Endothelial cell of coronary artery (primary cell): ENCODE results near the gene GRK7. TPM values are rescaled to one million over a fixed set of nuclear protein-coding genes. Genes with fewer than 3 reads are reported as not detected.

Source experiments
- total RNA-seq: library from RNA; depleted of rRNA; stranded (reverse); fragments of >200 nt; gene quantifications from 2 replicates; pipeline ENCODE4 v1.2.3, GENCODE V29; 2014

GRK7 gene, protein sequence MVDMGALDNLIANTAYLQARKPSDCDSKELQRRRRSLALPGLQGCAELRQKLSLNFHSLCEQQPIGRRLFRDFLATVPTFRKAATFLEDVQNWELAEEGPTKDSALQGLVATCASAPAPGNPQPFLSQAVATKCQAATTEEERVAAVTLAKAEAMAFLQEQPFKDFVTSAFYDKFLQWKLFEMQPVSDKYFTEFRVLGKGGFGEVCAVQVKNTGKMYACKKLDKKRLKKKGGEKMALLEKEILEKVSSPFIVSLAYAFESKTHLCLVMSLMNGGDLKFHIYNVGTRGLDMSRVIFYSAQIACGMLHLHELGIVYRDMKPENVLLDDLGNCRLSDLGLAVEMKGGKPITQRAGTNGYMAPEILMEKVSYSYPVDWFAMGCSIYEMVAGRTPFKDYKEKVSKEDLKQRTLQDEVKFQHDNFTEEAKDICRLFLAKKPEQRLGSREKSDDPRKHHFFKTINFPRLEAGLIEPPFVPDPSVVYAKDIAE (N-terminal part only)
- under 0.01 TPM in 1 of 2 replicates, not detected in the other for total RNA-seq

DNA sequence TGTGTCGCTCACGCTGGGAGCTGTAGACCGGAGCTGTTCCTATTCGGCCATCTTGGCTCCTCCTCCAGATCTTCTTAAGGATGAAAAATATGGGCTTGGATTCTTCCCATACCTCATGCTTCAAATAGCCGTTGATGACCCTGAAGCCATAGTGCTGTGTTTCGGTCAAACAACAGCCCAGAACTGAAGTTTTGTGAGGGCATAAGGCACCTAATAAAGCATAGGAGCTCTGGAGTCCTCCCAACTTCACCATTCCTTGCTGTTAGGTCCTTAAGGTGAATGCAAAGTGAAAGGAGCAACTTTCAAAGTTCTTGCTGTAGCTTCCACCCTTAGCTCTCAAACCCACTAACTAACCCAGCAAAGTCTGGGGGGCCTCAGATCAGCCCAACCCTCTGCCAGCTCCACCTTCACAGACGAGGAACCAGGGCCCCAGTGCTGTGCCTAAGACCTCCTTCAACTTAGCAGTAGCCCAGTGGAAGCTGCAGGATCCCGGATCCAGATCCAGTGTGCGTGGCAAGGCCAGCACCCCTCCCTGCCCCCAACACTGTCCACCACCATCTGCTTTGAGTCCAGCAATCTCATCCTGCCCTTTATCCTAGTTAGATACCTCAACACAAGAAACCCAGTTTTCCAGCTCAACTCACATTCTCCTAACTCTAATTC, at the start of gene GRK7:
TSS of gene GRK7 (plus strand) at position 321 of the 663 bp plus-strand sequence. CDS start 14,877 bp downstream, outside the sequence.

DNA sequence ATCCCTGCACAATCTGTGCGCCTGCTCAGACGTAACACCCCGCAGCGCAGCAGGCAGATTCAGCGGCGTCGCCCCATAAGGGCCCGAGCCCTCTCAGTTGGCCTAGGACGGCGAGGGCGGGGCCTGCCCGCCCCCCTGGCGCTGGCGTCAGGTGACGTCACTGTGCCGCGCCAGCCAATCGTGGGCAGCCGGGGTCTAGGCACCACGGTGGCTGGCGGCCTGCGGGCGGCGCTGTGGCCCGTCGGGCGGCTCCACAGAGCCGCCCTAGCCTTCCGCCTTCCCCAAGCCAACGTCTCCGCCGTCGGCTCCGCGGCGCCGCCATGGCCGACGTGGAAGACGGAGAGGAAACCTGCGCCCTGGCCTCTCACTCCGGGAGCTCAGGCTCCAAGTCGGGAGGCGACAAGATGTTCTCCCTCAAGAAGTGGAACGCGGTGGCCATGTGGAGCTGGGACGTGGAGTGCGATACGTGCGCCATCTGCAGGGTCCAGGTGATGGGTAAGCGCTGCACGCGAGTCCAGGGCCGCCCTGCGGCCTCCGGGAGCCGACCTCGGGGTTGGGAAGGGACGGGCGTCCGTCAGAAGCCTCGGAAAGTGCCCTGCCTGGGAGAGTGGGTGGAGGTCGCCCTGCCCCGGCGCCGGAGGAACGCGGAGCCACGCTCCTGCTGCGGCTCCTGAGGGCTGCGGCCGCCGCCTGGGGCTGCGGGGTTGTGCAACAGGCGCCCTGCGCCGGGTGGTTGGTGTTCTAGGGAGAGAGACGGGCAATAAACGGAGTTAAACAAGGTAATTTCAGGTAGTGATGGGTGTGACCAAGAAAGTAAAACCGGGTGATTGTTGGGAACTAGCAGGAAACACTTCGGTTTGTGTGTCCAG, 25.0 kb upstream of the GRK7 start, which contains the start of gene RNF7:
TSS of gene RNF7 (plus strand) at position 277 of the 869 bp plus-strand sequence. CDS start at position 321, 44 bp downstream.

Other genes starting within 250 kb of the GRK7 start
- gene RNF7, start 25.1 kb upstream of the GRK7 start, total RNA-seq: 35.2 and 41.5 TPM in 2 replicates
- gene ATP1B3, start 113.2 kb downstream of the GRK7 start, total RNA-seq: 157 and 167 TPM in 2 replicates